Epidermal melanocyte (primary cell): Measurements from ENCODE around the gene UBXN2A.
"Not testable (repeated sequence)": the region's sequence is repeated elsewhere in the genome, so short reads cannot be mapped to it uniquely, and the experiment has no call there.

Experiments used
- DNase-seq: peaks from one replicate; pipeline ENCODE4 v3.0.0; 2011; ENCODE audit warnings: low spot score; ENCODE audit not compliant: insufficient read length

Gene UBXN2A

GRCh38 chr2:24011250-24012104, 71.2 kb downstream of the UBXN2A start:
- DNase-seq = no peak

GRCh38 chr2:24012521-24013188, 72.4 kb downstream of the UBXN2A start:
- no peak for DNase-seq

GRCh38 chr2:24014902-24015301, 74.6 kb downstream of the UBXN2A start:
- not testable (repeated sequence) for DNase-seq

GRCh38 chr2:24015562-24016375, 75.5 kb downstream of the UBXN2A start:
- no peak for DNase-seq

- no peak for DNase-seq
Observed at GRCh38 chr2:24016376-24016761, 76.1 kb downstream of the UBXN2A start.

GRCh38 chr2:24016853-24017703, 76.8 kb downstream of the UBXN2A start:
- no peak for DNase-seq

- no peak for DNase-seq
Observed at GRCh38 chr2:24017711-24018110, 77.4 kb downstream of the UBXN2A start.

- DNase-seq = no peak
Observed at GRCh38 chr2:24018241-24018640, 78.0 kb downstream of the UBXN2A start.

GRCh38 chr2:24019729-24020128, 79.5 kb downstream of the UBXN2A start:
- DNase-seq = no peak

- DNase-seq = no peak
Observed at GRCh38 chr2:24020244-24020643, 80.0 kb downstream of the UBXN2A start.

GRCh38 chr2:24021122-24021998, 81.1 kb downstream of the UBXN2A start:
- DNase-seq = no peak

- no peak for DNase-seq
Observed at GRCh38 chr2:24022324-24022974, 82.2 kb downstream of the UBXN2A start.

GRCh38 chr2:24022975-24023575, 82.8 kb downstream of the UBXN2A start:
- no peak for DNase-seq

GRCh38 chr2:24024018-24024417, 83.8 kb downstream of the UBXN2A start:
- no peak for DNase-seq

GRCh38 chr2:24024996-24025663, 84.9 kb downstream of the UBXN2A start:
- no peak for DNase-seq

- no peak for DNase-seq
Observed at GRCh38 chr2:24026233-24026632, 86.0 kb downstream of the UBXN2A start.

GRCh38 chr2:24038786-24039499, 98.7 kb downstream of the UBXN2A start:
- DNase-seq = no peak

- no peak for DNase-seq
Observed at GRCh38 chr2:24040511-24040910, 100.2 kb downstream of the UBXN2A start.
